DMS 273 (cell line): ENCODE data around the gene TBC1D3C.
"Not testable (repeated sequence)": the region's sequence is repeated elsewhere in the genome, so short reads cannot be mapped to it uniquely, and the experiment has no call there.

Source experiments
- DNase-seq: peaks from one replicate; lab custom pipeline; 2025; ENCODE audit not compliant: unreplicated experiment; lab: John Stamatoyannopoulos, UW

Gene TBC1D3C

DNA sequence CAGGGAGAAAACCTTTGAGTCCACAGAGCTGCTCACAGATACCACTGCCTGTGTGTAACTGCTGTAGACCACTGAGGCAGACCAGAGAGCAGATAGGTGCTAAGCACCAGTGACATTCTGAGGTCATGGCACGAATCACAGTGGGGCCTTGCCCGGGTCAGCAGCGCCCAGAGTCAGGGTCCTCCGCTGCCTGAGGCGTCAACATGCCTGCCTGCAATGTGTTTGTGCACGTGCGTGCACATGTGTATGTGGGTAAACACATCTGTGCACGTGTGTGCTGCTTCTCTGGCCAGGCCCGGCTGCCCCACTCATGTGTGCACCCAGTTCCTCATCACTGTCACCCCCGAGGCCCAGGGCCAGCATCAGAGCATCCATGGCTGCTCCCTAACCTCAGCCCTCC is at the start of gene TBC1D3C:
TSS of gene TBC1D3C (minus strand) at position 101 of the 400 bp plus-strand sequence. CDS start 1,568 bp downstream, outside the sequence.
- not testable (repeated sequence) for DNase-seq

DNA sequence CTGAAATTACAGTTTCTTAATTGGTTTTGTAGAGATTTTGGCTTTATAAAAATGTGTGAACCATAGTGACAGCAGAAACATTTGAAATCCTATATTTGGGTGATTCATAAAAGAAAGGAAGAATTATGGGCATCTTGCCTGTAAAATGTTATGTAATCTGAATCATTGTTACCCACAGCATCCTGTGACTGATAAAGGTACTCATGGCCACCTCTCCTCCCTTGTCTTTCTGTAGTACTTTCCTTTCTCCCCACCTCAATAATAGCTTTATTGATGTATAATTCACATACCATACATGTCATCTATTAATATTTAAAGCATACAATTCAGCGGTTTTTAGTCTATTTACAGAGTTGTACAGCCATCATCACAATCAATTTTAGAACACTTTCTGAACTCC is 30.8 kb upstream of the TBC1D3C start:
- DNase-seq, result not testable (repeated sequence)

DNA sequence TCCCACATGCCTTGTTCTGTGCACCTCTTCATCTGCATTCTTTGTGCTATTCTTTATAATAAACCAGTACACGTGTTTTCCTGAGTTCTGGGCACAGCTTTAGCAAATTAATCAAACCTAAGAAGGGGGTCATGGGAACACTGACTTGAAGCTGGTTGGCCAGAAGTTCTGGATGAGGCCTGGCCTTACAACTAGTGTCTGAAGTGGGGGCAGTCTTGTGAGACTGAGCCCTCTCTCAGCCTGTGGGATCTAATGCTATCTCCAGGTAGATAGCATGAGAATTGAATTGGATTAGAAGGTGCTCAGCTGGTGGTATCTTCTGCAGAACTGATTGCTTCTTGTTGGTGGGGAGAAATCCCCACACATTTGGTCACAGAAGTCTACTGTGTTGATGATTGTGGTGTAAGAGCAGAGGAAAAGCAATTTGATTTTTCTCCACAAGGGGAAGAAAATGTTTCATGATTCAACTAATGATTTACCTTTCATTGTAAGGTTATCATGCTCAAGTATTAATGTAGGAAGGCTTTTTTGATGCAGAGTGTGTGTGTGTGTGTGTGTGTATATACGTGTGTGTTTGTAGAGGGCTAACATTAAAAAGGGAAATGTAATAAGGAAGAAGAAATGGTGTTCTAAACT is 25.7 kb upstream of the TBC1D3C start:
- DNase-seq, result not testable (repeated sequence)

DNA sequence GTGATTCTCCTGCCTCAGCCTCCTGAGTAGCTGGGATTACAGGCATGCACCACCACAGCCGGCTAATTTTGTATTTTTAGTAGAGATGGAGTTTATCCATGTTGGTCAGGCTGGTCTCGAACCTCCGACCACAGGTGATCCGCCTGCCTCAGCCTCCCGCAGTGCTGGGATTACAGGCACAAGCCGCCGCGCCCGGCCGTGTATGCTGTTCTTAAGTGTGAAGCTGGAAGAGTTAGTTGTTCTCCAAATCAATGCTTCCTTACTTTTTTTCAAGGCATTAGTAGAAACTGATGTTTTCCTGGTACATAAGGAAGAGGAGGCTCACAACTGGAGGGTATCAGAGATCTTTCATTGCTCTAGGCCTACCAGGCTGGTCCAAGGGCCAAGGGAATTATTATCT is 19.7 kb upstream of the TBC1D3C start:
- DNase-seq, result not testable (repeated sequence)

DNA sequence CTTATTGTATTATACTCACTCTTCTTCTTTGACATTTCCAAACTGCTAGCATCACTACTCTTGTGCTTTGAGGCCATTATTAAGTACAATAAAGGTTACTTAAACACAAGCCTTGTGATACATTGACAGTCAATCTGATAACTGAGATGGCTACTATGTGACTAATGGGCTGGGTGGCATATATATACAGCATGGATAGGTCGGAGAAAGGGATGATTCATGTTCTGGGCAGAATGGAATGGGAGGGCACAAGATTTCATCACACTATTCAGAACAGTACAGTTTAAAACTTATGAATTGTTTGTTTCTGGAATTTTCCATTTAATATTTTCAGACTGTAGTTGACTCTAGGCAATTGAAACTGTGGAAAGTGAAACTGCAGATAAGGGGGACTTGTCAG is 18.9 kb upstream of the TBC1D3C start:
- DNase-seq, result not testable (repeated sequence)
